H1 (cell line): ENCODE measurements around the gene JMJD8. TPM values are rescaled to one million over a fixed set of nuclear protein-coding genes. Genes with fewer than 3 reads are reported as not detected.

Source experiments
- CTCF ChIP-seq, 3 experiments: IDR thresholded peaks; 1 replicate in 2 of 3; 2 replicates in 1 of 3; pipeline versions ENCODE4 v1.5.1 to v1.6.1; 2011; ENCODE audit warnings: low read length in 3 of 3, mild to moderate bottlenecking in 3 of 3, inconsistent platforms in 2 of 3, low read depth in 1 of 3, moderate library complexity in 1 of 3; ENCODE audit not compliant: insufficient read depth in 1 of 3; ENCODE audit errors: control extremely low read depth in 1 of 3
- GTF2F1 ChIP-seq: IDR thresholded peaks from 2 replicates; pipeline ENCODE4 v1.6.1; 2012; ENCODE audit warnings: low read depth, low read length, improper control_type of control experiment, borderline replicate concordance
- polyA plus RNA-seq, 7 experiments: library from polyadenylated mRNA; depleted of rRNA in 3 of 7; stranded (reverse) in 5 of 7; unstranded in 2 of 7; fragments of >200 nt in 5 of 7; fragments of 200-250 nt in 2 of 7; gene quantifications; 1 replicate in 5 of 7; 2 replicates in 1 of 7; 4 replicates in 1 of 7; pipeline versions ENCODE4 v1.2.1 to v1.2.3, GENCODE V29; 2011 to 2013; ENCODE audit warnings: missing spikeins in 2 of 7, mixed read lengths in 2 of 7
- total RNA-seq: library from RNA; stranded (reverse); fragmentation: NEBNext Ultra II Directional; extraction: Animal tissue kit (Norgen Biotek cat#: 25700); gene quantifications from 2 replicates; pipeline ENCODE4 v1.2.1, GENCODE V29; 2021
- TF ChIP-seq, protein P1 (sequence below): IDR thresholded peaks from 2 replicates; pipeline ENCODE4 v1.6.1; 2012; ENCODE audit warnings: inconsistent platforms
- TF ChIP-seq, protein P2 (sequence below): IDR thresholded peaks from 2 replicates; pipeline ENCODE4 v1.6.1; 2012; ENCODE audit warnings: inconsistent platforms
- TF ChIP-seq, protein P3 (sequence below): IDR thresholded peaks from 2 replicates; pipeline ENCODE4 v1.6.1; 2012; ENCODE audit warnings: low read length, inconsistent platforms

JMJD8 gene
- total and polyA plus RNA-seq, 2 of the 8 experiments (the other 6 are each of a cell fraction or from before 2014, with no cell fraction given): 46.4 to 87.4 TPM

DNA sequence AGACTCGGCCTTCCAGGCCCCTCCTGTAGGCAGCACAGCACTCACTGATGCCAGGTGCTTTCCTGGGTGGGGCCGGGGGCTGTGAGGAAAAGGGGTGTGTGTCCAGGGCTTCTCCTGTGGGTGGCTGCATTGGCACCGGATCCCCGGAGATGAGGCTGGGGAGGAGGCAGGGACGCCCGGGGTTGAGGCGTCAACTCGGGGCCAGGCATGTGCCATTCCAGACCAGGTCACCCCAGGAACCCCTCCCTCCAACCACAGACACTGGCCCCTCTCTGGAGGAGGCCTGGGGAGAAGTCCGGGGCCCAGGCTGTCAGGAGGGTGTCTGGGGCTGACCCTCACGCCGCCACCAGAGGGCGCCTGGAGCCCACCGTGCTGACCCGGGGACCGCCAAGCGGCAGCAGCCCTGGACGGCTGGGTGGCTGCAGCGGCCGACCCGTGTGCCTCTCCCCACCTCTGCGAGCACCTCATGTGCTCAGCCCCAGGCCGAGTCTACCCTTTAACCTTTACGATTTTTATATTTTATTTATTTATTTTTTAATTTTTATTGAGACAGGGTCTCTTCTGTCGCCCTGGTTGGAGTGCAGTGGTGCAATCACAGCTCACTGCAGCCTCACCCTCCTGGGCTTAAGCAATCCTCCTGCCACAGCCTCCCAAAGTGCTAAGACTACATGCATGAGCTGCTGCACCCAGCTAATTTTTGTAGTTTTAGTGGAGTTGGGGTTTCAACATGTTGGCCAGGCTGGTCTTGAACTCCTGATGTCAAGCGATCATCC, 27.6 kb upstream of the JMJD8 start (continued):
- TF ChIP-seq CTCF (IDR thresholded peaks at IDR 0.05; ENCODE audit: control extremely low read depth in 1 of 3, insufficient read depth in 1 of 3, low read depth in 1 of 3, low read length in 3 of 3) (peak; percentile 91 to 98 (median 95)), GTF2F1 (no peak)
- TF ChIP-seq, protein P1, sequence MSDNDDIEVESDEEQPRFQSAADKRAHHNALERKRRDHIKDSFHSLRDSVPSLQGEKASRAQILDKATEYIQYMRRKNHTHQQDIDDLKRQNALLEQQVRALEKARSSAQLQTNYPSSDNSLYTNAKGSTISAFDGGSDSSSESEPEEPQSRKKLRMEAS: peak; percentile 46; the same call in 1 of the 2 replicates
- TF ChIP-seq, protein P2, sequence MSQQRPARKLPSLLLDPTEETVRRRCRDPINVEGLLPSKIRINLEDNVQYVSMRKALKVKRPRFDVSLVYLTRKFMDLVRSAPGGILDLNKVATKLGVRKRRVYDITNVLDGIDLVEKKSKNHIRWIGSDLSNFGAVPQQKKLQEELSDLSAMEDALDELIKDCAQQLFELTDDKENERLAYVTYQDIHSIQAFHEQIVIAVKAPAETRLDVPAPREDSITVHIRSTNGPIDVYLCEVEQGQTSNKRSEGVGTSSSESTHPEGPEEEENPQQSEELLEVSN: peak; percentile 74; the same call in 1 of the 2 replicates
- TF ChIP-seq, protein P3, sequence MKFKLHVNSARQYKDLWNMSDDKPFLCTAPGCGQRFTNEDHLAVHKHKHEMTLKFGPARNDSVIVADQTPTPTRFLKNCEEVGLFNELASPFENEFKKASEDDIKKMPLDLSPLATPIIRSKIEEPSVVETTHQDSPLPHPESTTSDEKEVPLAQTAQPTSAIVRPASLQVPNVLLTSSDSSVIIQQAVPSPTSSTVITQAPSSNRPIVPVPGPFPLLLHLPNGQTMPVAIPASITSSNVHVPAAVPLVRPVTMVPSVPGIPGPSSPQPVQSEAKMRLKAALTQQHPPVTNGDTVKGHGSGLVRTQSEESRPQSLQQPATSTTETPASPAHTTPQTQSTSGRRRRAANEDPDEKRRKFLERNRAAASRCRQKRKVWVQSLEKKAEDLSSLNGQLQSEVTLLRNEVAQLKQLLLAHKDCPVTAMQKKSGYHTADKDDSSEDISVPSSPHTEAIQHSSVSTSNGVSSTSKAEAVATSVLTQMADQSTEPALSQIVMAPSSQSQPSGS: no peak
- TF ChIP-seq, all 59 proteins: peak for 7
